AG09309 (cell line): ENCODE results near the gene GNG10.

ENCODE experiments used
- DNase-seq: peaks from one replicate; pipeline ENCODE4 v3.0.0-alpha.2; 2010; ENCODE audit warnings: low read depth
- H3K4me3 ChIP-seq: 2 replicates; pipeline ENCODE4 v1.5.1; 2011; ENCODE audit warnings: mild to moderate bottlenecking, low read depth, low read length, moderate library complexity; ENCODE audit not compliant: control insufficient read depth
- CTCF ChIP-seq: IDR thresholded peaks from 2 replicates; pipeline ENCODE4 v1.5.1; 2011; ENCODE audit warnings: mild to moderate bottlenecking, low read depth, low read length, inconsistent platforms; ENCODE audit not compliant: insufficient read depth, control insufficient read depth; ENCODE audit errors: missing control alignments

The GNG10 gene

GRCh38 chr9:111683392-111683791 is 22.0 kb downstream of the GNG10 start:
- no peak for DNase-seq
- no peak overlapping the region for H3K4me3 ChIP-seq
- no peak for TF ChIP-seq CTCF

- DNase-seq, result peak; percentile 14
- H3K4me3 ChIP-seq, result no peak overlapping the region
- peak; percentile 38 for TF ChIP-seq CTCF
These were observed 30.4 kb downstream of the GNG10 start for GRCh38 chr9:111691672-111692329.

- no peak overlapping the region for H3K4me3 ChIP-seq
- no peak for TF ChIP-seq CTCF
- no peak for DNase-seq
These were observed 35.4 kb downstream of the GNG10 start for GRCh38 chr9:111696796-111697195.

- TF ChIP-seq CTCF, result no peak
- DNase-seq, result no peak
- no peak overlapping the region for H3K4me3 ChIP-seq
These were observed 39.4 kb downstream of the GNG10 start for GRCh38 chr9:111700776-111701175.

- no peak overlapping the region for H3K4me3 ChIP-seq
- no peak for TF ChIP-seq CTCF
- no peak for DNase-seq
These were observed 43.1 kb downstream of the GNG10 start for GRCh38 chr9:111704503-111704902.

GRCh38 chr9:111711548-111711947 is 50.1 kb downstream of the GNG10 start:
- no peak for TF ChIP-seq CTCF

GRCh38 chr9:111712369-111712768 is 51.0 kb downstream of the GNG10 start:
- TF ChIP-seq CTCF, result no peak
- no peak for DNase-seq
- H3K4me3 ChIP-seq, result no peak overlapping the region

More at GRCh38 chr9:111711548-111711947, 50.1 kb downstream of the GNG10 start:
- no peak overlapping the region for H3K4me3 ChIP-seq
- DNase-seq, result no peak
